Lower leg skin (tissue), 3 donors: ENCODE results near the gene GPR32.

Source experiments
- POLR2A ChIP-seq, 2 donors: fragments of 450-650 bp; IDR thresholded peaks; one replicate each; pipeline ENCODE4 v1.6.1; 2016 to 2017; ENCODE audit warnings: antibody characterized with exemption in 2 of 2, mild to moderate bottlenecking in 1 of 2, moderate library complexity in 1 of 2
- TF ChIP-seq, protein P1 (sequence below), 3 donors: fragments of 450-650 bp; IDR thresholded peaks; one replicate each; pipeline ENCODE4 v1.5.1; 2016; ENCODE audit warnings: antibody characterized with exemption in 3 of 3, mild to moderate bottlenecking in 3 of 3, moderate library complexity in 2 of 3

DNA sequence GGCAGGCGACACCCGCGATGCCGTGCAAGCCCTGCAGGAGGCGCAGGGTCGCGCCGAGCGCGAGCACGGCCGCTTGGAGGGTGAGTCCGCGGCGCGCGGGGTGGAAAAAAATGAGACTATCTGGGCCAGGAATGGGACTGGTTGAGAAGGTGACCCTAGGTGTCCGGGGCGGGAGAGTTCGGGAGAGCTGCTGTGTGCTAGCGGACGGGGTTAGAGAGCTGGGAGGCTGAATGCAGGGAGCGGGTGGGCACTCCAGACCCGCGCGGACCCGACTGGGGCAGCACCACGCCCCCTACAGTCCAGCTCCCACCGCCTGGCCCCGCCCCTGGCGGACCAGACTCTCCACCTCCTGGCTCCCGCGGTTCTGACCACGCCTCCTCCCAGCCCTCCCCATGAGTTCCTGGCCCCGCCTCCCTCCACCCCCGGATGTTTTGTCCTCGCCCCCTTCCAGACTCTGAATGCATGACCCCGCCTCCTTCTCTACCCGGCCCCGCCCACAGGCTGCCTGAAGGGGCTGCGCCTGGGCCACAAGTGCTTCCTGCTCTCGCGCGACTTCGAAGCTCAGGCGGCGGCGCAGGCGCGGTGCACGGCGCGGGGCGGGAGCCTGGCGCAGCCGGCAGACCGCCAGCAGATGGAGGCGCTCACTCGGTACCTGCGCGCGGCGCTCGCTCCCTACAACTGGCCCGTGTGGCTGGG, 45.6 kb upstream of the GPR32 start:
- TF ChIP-seq, protein P1, sequence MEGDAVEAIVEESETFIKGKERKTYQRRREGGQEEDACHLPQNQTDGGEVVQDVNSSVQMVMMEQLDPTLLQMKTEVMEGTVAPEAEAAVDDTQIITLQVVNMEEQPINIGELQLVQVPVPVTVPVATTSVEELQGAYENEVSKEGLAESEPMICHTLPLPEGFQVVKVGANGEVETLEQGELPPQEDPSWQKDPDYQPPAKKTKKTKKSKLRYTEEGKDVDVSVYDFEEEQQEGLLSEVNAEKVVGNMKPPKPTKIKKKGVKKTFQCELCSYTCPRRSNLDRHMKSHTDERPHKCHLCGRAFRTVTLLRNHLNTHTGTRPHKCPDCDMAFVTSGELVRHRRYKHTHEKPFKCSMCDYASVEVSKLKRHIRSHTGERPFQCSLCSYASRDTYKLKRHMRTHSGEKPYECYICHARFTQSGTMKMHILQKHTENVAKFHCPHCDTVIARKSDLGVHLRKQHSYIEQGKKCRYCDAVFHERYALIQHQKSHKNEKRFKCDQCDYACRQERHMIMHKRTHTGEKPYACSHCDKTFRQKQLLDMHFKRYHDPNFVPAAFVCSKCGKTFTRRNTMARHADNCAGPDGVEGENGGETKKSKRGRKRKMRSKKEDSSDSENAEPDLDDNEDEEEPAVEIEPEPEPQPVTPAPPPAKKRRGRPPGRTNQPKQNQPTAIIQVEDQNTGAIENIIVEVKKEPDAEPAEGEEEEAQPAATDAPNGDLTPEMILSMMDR (IDR thresholded peaks at IDR 0.05), result peak in 1 of 3 donors; percentile 35
- no peak for TF ChIP-seq POLR2A (IDR thresholded peaks at IDR 0.05)
